Measurements from ENCODE around the gene SGMS2.

DNA sequence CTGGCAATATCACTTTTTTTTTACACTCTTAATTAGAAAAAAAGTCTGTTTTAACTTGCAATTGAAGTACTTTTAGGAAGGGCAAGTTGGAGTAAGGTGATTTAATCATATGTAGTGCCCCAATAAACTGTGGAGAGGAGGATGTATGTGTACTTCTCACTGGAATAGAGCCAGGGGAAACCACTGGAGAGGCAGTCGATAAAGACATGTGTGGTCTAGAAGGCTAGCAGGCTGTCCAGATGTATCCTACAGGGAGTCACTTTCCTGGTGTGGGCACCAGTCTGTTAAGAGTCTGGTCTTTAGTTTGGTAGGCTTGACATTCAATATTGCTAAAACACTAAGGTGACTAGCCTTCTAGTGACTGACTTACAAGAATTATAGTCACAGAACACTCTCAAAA is 9.6 kb upstream of the SGMS2 start:
- TF ChIP-seq, protein P1, sequence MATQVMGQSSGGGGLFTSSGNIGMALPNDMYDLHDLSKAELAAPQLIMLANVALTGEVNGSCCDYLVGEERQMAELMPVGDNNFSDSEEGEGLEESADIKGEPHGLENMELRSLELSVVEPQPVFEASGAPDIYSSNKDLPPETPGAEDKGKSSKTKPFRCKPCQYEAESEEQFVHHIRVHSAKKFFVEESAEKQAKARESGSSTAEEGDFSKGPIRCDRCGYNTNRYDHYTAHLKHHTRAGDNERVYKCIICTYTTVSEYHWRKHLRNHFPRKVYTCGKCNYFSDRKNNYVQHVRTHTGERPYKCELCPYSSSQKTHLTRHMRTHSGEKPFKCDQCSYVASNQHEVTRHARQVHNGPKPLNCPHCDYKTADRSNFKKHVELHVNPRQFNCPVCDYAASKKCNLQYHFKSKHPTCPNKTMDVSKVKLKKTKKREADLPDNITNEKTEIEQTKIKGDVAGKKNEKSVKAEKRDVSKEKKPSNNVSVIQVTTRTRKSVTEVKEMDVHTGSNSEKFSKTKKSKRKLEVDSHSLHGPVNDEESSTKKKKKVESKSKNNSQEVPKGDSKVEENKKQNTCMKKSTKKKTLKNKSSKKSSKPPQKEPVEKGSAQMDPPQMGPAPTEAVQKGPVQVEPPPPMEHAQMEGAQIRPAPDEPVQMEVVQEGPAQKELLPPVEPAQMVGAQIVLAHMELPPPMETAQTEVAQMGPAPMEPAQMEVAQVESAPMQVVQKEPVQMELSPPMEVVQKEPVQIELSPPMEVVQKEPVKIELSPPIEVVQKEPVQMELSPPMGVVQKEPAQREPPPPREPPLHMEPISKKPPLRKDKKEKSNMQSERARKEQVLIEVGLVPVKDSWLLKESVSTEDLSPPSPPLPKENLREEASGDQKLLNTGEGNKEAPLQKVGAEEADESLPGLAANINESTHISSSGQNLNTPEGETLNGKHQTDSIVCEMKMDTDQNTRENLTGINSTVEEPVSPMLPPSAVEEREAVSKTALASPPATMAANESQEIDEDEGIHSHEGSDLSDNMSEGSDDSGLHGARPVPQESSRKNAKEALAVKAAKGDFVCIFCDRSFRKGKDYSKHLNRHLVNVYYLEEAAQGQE (IDR thresholded peaks at IDR 0.05; ENCODE audit: low read depth): no peak
- TF ChIP-seq, protein P2, sequence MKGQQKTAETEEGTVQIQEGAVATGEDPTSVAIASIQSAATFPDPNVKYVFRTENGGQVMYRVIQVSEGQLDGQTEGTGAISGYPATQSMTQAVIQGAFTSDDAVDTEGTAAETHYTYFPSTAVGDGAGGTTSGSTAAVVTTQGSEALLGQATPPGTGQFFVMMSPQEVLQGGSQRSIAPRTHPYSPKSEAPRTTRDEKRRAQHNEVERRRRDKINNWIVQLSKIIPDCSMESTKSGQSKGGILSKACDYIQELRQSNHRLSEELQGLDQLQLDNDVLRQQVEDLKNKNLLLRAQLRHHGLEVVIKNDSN (IDR thresholded peaks at IDR 0.05): no peak
- no peak for TF ChIP-seq TAF1 (IDR thresholded peaks at IDR 0.05; ENCODE audit: low read depth)
- TF ChIP-seq, protein P3, sequence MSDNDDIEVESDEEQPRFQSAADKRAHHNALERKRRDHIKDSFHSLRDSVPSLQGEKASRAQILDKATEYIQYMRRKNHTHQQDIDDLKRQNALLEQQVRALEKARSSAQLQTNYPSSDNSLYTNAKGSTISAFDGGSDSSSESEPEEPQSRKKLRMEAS (IDR thresholded peaks at IDR 0.05): no peak
- TF ChIP-seq CREB1 (IDR thresholded peaks at IDR 0.05; ENCODE audit: low read depth): no peak
- TF ChIP-seq EP300 (IDR thresholded peaks at IDR 0.05; ENCODE audit: borderline replicate concordance): no peak
- TF ChIP-seq TEAD4 (IDR thresholded peaks at IDR 0.05): no peak
- no peak for TF ChIP-seq FOXM1 (IDR thresholded peaks at IDR 0.05; ENCODE audit: borderline replicate concordance, low read depth)

Data from Ishikawa (cell line).